ENCODE measurements around the gene MICAL3. TPM values are rescaled to one million over a fixed set of nuclear protein-coding genes. Genes with fewer than 3 reads are reported as not detected.

Gene MICAL3
- total RNA-seq, 1 donor from 2014 or later: 103 TPM

GRCh38 chr22:17915188-17915587, 109.2 kb downstream of the MICAL3 start:
- Mint-ChIP-seq H3K9me3 (no peaks in the 10 kb centered on the region), H3K27me3 (ENCODE audit: low read depth) (no peaks in the 10 kb centered on the region), H3K36me3 (no peaks in the 10 kb centered on the region), H3K27ac (no peak overlapping the region), H3K4me1 (peaks cover 47% of the 10 kb centered on the region), H3K4me3 (no peak overlapping the region)
- no peak for DNase-seq (ENCODE audit: low spot score in 2 of 2, unreplicated experiment in 2 of 2)
- TF ChIP-seq CTCF (IDR thresholded peaks at IDR 0.05; ENCODE audit: unreplicated experiment): no peak

- no peak for TF ChIP-seq CTCF (IDR thresholded peaks at IDR 0.05; ENCODE audit: unreplicated experiment)
- Mint-ChIP-seq H3K36me3 (no peaks in the 10 kb centered on the region), H3K4me1 (peaks cover 46% of the 10 kb centered on the region), H3K27ac (peak overlapping the region; percentile 32), H3K4me3 (no peak overlapping the region), H3K27me3 (ENCODE audit: low read depth) (no peaks in the 10 kb centered on the region), H3K9me3 (no peaks in the 10 kb centered on the region)
- no peak for DNase-seq (ENCODE audit: low spot score in 2 of 2, unreplicated experiment in 2 of 2)
These were observed 109.9 kb downstream of the MICAL3 start for GRCh38 chr22:17914474-17914873.

GRCh38 chr22:17913801-17914347, 110.5 kb downstream of the MICAL3 start:
- H3K27me3 Mint-ChIP-seq (ENCODE audit: low read depth): no peaks in the 10 kb centered on the region

GRCh38 chr22:17912945-17913721, 111.2 kb downstream of the MICAL3 start:
- no peak overlapping the region for H3K4me3 Mint-ChIP-seq
- no peak for TF ChIP-seq CTCF (IDR thresholded peaks at IDR 0.05; ENCODE audit: unreplicated experiment)
- peak overlapping the region; percentile 69 for H3K27ac Mint-ChIP-seq
- no peak for DNase-seq (ENCODE audit: low spot score in 2 of 2, unreplicated experiment in 2 of 2)
- no peaks in the 10 kb centered on the region for H3K27me3 Mint-ChIP-seq (ENCODE audit: low read depth)
- peaks cover 44% of the 10 kb centered on the region for H3K4me1 Mint-ChIP-seq
- no peaks in the 10 kb centered on the region for H3K9me3 Mint-ChIP-seq
- no peaks in the 10 kb centered on the region for H3K36me3 Mint-ChIP-seq

More at GRCh38 chr22:17913801-17914347, 110.5 kb downstream of the MICAL3 start:
- no peak for TF ChIP-seq CTCF (IDR thresholded peaks at IDR 0.05; ENCODE audit: unreplicated experiment)
- H3K4me1 Mint-ChIP-seq: peaks cover 44% of the 10 kb centered on the region
- H3K36me3 Mint-ChIP-seq: no peaks in the 10 kb centered on the region
- H3K9me3 Mint-ChIP-seq: no peaks in the 10 kb centered on the region
- no peak for DNase-seq (ENCODE audit: low spot score in 2 of 2, unreplicated experiment in 2 of 2)
- no peak overlapping the region for H3K4me3 Mint-ChIP-seq
- H3K27ac Mint-ChIP-seq: peak overlapping the region; percentile 69

GRCh38 chr22:17911887-17912286, 112.5 kb downstream of the MICAL3 start:
- TF ChIP-seq CTCF (IDR thresholded peaks at IDR 0.05; ENCODE audit: unreplicated experiment): no peak
- Mint-ChIP-seq H3K4me1 (peaks cover 44% of the 10 kb centered on the region), H3K27ac (peak overlapping the region; percentile 21), H3K4me3 (no peak overlapping the region), H3K27me3 (ENCODE audit: low read depth) (no peaks in the 10 kb centered on the region), H3K9me3 (no peaks in the 10 kb centered on the region), H3K36me3 (peaks cover 2% of the 10 kb centered on the region)
- DNase-seq (ENCODE audit: low spot score in 2 of 2, unreplicated experiment in 2 of 2): no peak

All from mesothelial cell of epicardium (in vitro differentiated cells).